GM12878 (cell line): ENCODE results near the gene TOMM6. TPM values are rescaled to one million over a fixed set of nuclear protein-coding genes. Genes with fewer than 3 reads are reported as not detected.

Source experiments
- ATAC-seq: fragments of 200-7000 bp; cut with Tn5 transposase; 3 replicates; pipeline ENCODE4 v1.9.1; 2020; ENCODE audit warnings: mild to moderate bottlenecking, moderate library complexity
- BruUV-seq: library from RNA; stranded (reverse); fragments of 400-500 nt; replicated peaks from 2 replicates; lab custom pipeline; 2021; lab: Mats Ljungman, UMichigan
- CTCF ChIA-PET: fragments of 300-600 bp; sonication (Branson Sonifier 250); formaldehyde crosslinking; extraction: SDS; loops from one replicate; lab custom pipeline; 2021; ENCODE audit warnings: inconsistent platforms; lab: Yijun Ruan, JAX
- POLR2A ChIA-PET: fragments of 350-600 bp; formaldehyde crosslinking; extraction: SDS; loops from one replicate; lab custom pipeline; 2021; ENCODE audit warnings: inconsistent platforms; lab: Charles Lee
- RAD21 ChIA-PET: fragments of 300-600 bp; sonication (Branson Sonifier 250); formaldehyde crosslinking; loops from one replicate; lab custom pipeline; 2023; ENCODE audit warnings: antibody characterized with exemption; ENCODE audit not compliant: unreplicated experiment; lab: Charles Lee
- SMC1A ChIA-PET: fragments of 300-600 bp; sonication (Branson Sonifier 250); formaldehyde crosslinking; loops from one replicate; lab custom pipeline; 2023; ENCODE audit not compliant: unreplicated experiment, uncharacterized antibody; lab: Charles Lee
- DNase-seq: peaks from one replicate; pipeline ENCODE4 v3.0.0-alpha.2; 2011; ENCODE audit warnings: low read depth, low spot score
- FAIRE-seq: peaks from 3 replicates; lab custom pipeline; 2011; peaks lifted over from hg19 to GRCh38; lab: Jason Lieb, UNC
- H2AFZ ChIP-seq: 2 replicates; pipeline ENCODE4 v1.6.0; 2011; ENCODE audit warnings: low read depth, low read length, control low read depth; ENCODE audit not compliant: control insufficient read depth
- H3K27ac ChIP-seq: 2 replicates; pipeline ENCODE4 v1.5.1; 2011; ENCODE audit warnings: control low read depth; ENCODE audit not compliant: control insufficient read depth, insufficient read depth
- H3K27me3 ChIP-seq, 2 experiments: replicated peaks in 1 of 2; 2 replicates each; pipeline versions ENCODE4 v1.6.0 to v1.6.1; 2011; ENCODE audit warnings: low read length in 1 of 2; ENCODE audit not compliant: control insufficient read depth in 2 of 2, insufficient read depth in 2 of 2
- H3K36me3 ChIP-seq, 2 experiments: 2 replicates each; pipeline ENCODE4 v1.5.1; 2011; ENCODE audit warnings: low read length in 1 of 2; ENCODE audit not compliant: control insufficient read depth in 2 of 2, insufficient read depth in 2 of 2
- H3K4me1 ChIP-seq: 2 replicates; pipeline ENCODE4 v1.6.1; 2011; ENCODE audit warnings: mild to moderate bottlenecking, low read length, moderate library complexity, mixed read lengths; ENCODE audit not compliant: control insufficient read depth, insufficient read depth
- H3K4me2 ChIP-seq: 2 replicates; pipeline ENCODE4 v1.6.0; 2011; ENCODE audit warnings: control low read depth; ENCODE audit not compliant: control insufficient read depth, insufficient read depth
- H3K4me3 ChIP-seq: fragments of 200-600 bp; sonication (generic); 2 replicates; pipeline ENCODE4 v1.5.1; 2016
- H3K79me2 ChIP-seq: 2 replicates; pipeline ENCODE4 v1.6.0; 2011; ENCODE audit warnings: low read length; ENCODE audit not compliant: control insufficient read depth, insufficient read depth
- H3K9ac ChIP-seq: 2 replicates; pipeline ENCODE4 v1.8.0; 2011; ENCODE audit warnings: low read length, control low read depth, mixed read lengths; ENCODE audit not compliant: control insufficient read depth, insufficient read depth
- H3K9me3 ChIP-seq: replicated peaks from 3 replicates; pipeline ENCODE4 v1.5.1; 2011; ENCODE audit warnings: mild to moderate bottlenecking, low read length; ENCODE audit not compliant: control insufficient read depth, insufficient read depth
- H4K20me1 ChIP-seq: 2 replicates; pipeline ENCODE4 v1.6.0; 2011; ENCODE audit not compliant: control insufficient read depth, insufficient read depth
- FOS ChIP-seq: IDR thresholded peaks from 3 replicates; pipeline ENCODE4 v1.6.1; 2011; ENCODE audit warnings: borderline replicate concordance; ENCODE audit not compliant: insufficient read length; ENCODE audit errors: extremely low read depth
- MEF2B ChIP-seq: fragments of 450-650 bp; IDR thresholded peaks from 2 replicates; pipeline ENCODE4 v1.6.1; 2018; ENCODE audit warnings: mild to moderate bottlenecking, moderate library complexity; ENCODE audit not compliant: partially characterized antibody, poor library complexity, severe bottlenecking
- MTA3 ChIP-seq: IDR thresholded peaks from 2 replicates; pipeline ENCODE4 v1.6.1; 2012; ENCODE audit warnings: low read length, inconsistent platforms, borderline replicate concordance
- NFYB ChIP-seq: IDR thresholded peaks from 2 replicates; pipeline ENCODE4 v1.6.1; 2011; ENCODE audit warnings: low read depth, mild to moderate bottlenecking, low read length, improper control_type of control experiment, moderate library complexity; ENCODE audit not compliant: insufficient read depth
- POLR2A ChIP-seq: IDR thresholded peaks from 2 replicates; pipeline ENCODE4 v1.6.1; 2011; ENCODE audit warnings: low read depth, mild to moderate bottlenecking, low read length
- SMAD1 ChIP-seq: fragments of 450-650 bp; IDR thresholded peaks from 2 replicates; pipeline ENCODE4 v1.6.1; 2018; ENCODE audit warnings: mild to moderate bottlenecking, low read depth; ENCODE audit not compliant: partially characterized antibody
- WGBS: methylation state at CpG from one replicate; pipeline ENCODE4 v1.1.6; 2016; ENCODE audit warnings: low lambda C conversion rate; ENCODE audit not compliant: insufficient replicate concordance, insufficient coverage; ENCODE audit errors: missing lambda C conversion rate; 5-methylcytosine and 5-hydroxymethylcytosine counted together
- in situ Hi-C: fragments of 300-500 bp; cut with MboI; formaldehyde crosslinking; loops from 9 replicates; pipeline ENCODE4 v1.14.3; 2018; ENCODE audit warnings: mixed read lengths
- intact Hi-C: fragments of 100-400 bp; cut with micrococcal nuclease; formaldehyde crosslinking; loops from one replicate; pipeline ENCODE4 v1.14.2; 2022; ENCODE audit not compliant: unreplicated experiment
- polyA plus RNA-seq, 11 experiments: library from polyadenylated mRNA; depleted of rRNA in 4 of 11; unstranded in 6 of 11; stranded (reverse) in 5 of 11; fragments of >200 nt; fragmentation: Nextera tagmentation in 4 of 11; fragmentation: Illumina TruSeq in 1 of 11; extraction: Ambion mirVana in 4 of 11; extraction: Trizol in 1 of 11; gene quantifications; 1 replicate in 1 of 11; 2 replicates in 10 of 11; pipeline versions ENCODE4 v1.2.1 to v1.2.3, GENCODE V29; 2011 to 2016; ENCODE audit warnings: inconsistent platforms in 2 of 11, missing spikeins in 2 of 11, low read depth in 1 of 11
- total RNA-seq, 4 experiments: library from RNA; depleted of rRNA in 3 of 4; stranded (reverse); fragments of >200 nt in 3 of 4; fragmentation: Illumina TruSeq in 1 of 4; extraction: Trizol in 1 of 4; gene quantifications; 2 replicates each; pipeline versions ENCODE4 v1.2.1 to v1.2.3, GENCODE V29; 2013 to 2021
- TF ChIP-seq, protein P1 (sequence below): fragments of 450-650 bp; IDR thresholded peaks from 2 replicates; pipeline ENCODE4 v1.6.1; 2017; ENCODE audit warnings: mild to moderate bottlenecking, moderate library complexity
- TF ChIP-seq, protein P2 (sequence below): IDR thresholded peaks from 2 replicates; pipeline ENCODE4 v1.6.1; 2011; ENCODE audit warnings: borderline replicate concordance, low read depth, mild to moderate bottlenecking, moderate library complexity, mixed read lengths, low read length; ENCODE audit not compliant: insufficient read depth; ENCODE audit errors: extremely low read length
- TF ChIP-seq, protein P3 (sequence below): fragments of 150-350 bp; IDR thresholded peaks from 2 replicates; pipeline ENCODE4 v1.6.1; 2016; ENCODE audit warnings: low read depth, low read length
- TF ChIP-seq, protein P4 (sequence below): fragments of 450-650 bp; IDR thresholded peaks from 2 replicates; pipeline ENCODE4 v1.6.1; 2016; ENCODE audit warnings: mild to moderate bottlenecking

Gene TOMM6
- total and polyA plus RNA-seq, 10 of the 15 experiments (the other 5 are each of a cell fraction or from before 2014, with no cell fraction given) = 206 to 746 (median 448) TPM

DNA sequence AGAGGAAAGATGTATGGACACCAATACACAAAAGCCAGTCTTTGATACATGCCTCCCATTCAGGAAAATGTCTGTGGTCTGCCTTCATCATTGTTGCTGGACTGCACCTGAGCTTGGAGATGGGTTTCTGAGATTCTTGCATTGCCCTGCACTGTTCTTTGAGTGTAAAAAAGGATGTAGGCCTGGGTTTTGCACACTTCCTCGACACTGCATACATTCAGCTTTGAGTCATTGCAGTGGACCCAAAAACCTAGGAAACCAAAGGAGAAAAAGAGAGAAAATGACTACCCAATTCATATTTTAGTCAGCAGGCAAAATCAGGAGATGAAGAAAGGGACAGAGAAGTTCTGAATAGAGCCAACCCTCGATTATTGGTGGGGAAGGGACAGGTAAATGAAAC lies 9.0 kb downstream of the TOMM6 start (continued):
- TF ChIP-seq, protein P1, sequence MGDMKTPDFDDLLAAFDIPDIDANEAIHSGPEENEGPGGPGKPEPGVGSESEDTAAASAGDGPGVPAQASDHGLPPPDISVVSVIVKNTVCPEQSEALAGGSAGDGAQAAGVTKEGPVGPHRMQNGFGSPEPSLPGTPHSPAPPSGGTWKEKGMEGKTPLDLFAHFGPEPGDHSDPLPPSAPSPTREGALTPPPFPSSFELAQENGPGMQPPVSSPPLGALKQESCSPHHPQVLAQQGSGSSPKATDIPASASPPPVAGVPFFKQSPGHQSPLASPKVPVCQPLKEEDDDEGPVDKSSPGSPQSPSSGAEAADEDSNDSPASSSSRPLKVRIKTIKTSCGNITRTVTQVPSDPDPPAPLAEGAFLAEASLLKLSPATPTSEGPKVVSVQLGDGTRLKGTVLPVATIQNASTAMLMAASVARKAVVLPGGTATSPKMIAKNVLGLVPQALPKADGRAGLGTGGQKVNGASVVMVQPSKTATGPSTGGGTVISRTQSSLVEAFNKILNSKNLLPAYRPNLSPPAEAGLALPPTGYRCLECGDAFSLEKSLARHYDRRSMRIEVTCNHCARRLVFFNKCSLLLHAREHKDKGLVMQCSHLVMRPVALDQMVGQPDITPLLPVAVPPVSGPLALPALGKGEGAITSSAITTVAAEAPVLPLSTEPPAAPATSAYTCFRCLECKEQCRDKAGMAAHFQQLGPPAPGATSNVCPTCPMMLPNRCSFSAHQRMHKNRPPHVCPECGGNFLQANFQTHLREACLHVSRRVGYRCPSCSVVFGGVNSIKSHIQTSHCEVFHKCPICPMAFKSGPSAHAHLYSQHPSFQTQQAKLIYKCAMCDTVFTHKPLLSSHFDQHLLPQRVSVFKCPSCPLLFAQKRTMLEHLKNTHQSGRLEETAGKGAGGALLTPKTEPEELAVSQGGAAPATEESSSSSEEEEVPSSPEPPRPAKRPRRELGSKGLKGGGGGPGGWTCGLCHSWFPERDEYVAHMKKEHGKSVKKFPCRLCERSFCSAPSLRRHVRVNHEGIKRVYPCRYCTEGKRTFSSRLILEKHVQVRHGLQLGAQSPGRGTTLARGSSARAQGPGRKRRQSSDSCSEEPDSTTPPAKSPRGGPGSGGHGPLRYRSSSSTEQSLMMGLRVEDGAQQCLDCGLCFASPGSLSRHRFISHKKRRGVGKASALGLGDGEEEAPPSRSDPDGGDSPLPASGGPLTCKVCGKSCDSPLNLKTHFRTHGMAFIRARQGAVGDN = no peak

DNA sequence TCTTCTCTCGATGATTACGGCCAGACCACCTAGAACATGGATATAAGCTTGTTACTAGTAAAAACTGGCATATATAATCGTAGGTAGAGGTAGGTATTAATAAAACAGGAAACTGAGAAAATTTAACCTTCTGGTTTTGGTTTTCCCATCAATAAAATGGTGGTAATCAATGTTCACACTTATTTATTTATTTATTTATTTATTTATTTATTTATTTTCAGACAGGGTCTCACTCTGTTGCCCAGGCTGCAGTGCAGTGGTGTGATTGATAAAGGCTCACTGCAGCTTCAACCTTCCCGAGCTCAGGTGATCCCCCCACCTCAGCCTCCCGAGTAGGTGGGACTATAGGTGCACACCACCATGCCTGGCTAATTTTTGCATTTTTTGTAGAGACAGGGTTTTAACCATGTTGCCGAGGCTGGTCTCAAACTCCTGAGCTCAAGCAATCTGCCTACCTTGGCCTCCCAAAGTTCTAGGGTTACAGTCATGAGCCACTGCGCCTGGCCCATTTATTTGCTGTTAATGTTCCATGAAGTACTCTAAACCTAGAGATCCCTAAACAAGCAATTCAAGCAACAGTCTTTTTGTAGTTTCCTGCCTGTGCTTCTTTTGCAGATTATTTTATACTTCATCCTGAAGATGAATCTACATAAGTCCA lies 11.5 kb downstream of the TOMM6 start:
- H3K4me3 ChIP-seq = no peak overlapping the region
- RAD21 ChIA-PET = interaction anchor here (3.2 kb wide), 1 partner anchor 246 kb away, joined by 14 read pairs; no protein-coding TSS in a partner anchor
- no TSS peak for BruUV-seq
- TF ChIP-seq, protein P2, sequence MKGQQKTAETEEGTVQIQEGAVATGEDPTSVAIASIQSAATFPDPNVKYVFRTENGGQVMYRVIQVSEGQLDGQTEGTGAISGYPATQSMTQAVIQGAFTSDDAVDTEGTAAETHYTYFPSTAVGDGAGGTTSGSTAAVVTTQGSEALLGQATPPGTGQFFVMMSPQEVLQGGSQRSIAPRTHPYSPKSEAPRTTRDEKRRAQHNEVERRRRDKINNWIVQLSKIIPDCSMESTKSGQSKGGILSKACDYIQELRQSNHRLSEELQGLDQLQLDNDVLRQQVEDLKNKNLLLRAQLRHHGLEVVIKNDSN = no peak
- TF ChIP-seq MEF2B = no peak
- no peak for TF ChIP-seq NFYB
- TF ChIP-seq, protein P3, sequence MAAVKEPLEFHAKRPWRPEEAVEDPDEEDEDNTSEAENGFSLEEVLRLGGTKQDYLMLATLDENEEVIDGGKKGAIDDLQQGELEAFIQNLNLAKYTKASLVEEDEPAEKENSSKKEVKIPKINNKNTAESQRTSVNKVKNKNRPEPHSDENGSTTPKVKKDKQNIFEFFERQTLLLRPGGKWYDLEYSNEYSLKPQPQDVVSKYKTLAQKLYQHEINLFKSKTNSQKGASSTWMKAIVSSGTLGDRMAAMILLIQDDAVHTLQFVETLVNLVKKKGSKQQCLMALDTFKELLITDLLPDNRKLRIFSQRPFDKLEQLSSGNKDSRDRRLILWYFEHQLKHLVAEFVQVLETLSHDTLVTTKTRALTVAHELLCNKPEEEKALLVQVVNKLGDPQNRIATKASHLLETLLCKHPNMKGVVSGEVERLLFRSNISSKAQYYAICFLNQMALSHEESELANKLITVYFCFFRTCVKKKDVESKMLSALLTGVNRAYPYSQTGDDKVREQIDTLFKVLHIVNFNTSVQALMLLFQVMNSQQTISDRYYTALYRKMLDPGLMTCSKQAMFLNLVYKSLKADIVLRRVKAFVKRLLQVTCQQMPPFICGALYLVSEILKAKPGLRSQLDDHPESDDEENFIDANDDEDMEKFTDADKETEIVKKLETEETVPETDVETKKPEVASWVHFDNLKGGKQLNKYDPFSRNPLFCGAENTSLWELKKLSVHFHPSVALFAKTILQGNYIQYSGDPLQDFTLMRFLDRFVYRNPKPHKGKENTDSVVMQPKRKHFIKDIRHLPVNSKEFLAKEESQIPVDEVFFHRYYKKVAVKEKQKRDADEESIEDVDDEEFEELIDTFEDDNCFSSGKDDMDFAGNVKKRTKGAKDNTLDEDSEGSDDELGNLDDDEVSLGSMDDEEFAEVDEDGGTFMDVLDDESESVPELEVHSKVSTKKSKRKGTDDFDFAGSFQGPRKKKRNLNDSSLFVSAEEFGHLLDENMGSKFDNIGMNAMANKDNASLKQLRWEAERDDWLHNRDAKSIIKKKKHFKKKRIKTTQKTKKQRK = no peak
- TF ChIP-seq, protein P4, sequence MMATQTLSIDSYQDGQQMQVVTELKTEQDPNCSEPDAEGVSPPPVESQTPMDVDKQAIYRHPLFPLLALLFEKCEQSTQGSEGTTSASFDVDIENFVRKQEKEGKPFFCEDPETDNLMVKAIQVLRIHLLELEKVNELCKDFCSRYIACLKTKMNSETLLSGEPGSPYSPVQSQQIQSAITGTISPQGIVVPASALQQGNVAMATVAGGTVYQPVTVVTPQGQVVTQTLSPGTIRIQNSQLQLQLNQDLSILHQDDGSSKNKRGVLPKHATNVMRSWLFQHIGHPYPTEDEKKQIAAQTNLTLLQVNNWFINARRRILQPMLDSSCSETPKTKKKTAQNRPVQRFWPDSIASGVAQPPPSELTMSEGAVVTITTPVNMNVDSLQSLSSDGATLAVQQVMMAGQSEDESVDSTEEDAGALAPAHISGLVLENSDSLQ = no peak
- TF ChIP-seq FOS = no peak
- no peak for TF ChIP-seq POLR2A
- TF ChIP-seq SMAD1 = no peak
- no peak for TF ChIP-seq MTA3

More for the DNA sequence above, 11.5 kb downstream of the TOMM6 start:
- SMC1A ChIA-PET = no interaction called here
- Histone ChIP-seq H3K27ac (no peak overlapping the region), H2AFZ (no peak overlapping the region), H3K27me3 (no peaks in the 10 kb centered on the region), H4K20me1 (no peaks in the 10 kb centered on the region), H3K9ac (no peak overlapping the region), H3K36me3 (no peaks in the 10 kb centered on the region; a peak in 3 of 4 replicates), H3K4me1 (no peaks in the 10 kb centered on the region), H3K4me2 (no peak overlapping the region), H3K9me3 (no peaks in the 10 kb centered on the region), H3K79me2 (no peaks in the 10 kb centered on the region)
- CTCF ChIA-PET = interaction anchor here (1.2 to 5.4 kb wide), 3 partner anchors 12 to 245 kb away, joined by 3 to 38 read pairs (median 7); partner anchors contain the start of gene TOMM6
- no peak for DNase-seq
- FAIRE-seq = no peak
- in situ Hi-C loops (no loop called here), intact Hi-C loops (no loop called here)
- no peak for ATAC-seq
- POLR2A ChIA-PET = no interaction called here
- WGBS = 85% methylated on average over 7 of the region's 7 CpGs
